GM19438 (cell line): ENCODE results near the gene ELSPBP1.
"Not testable (repeated sequence)": the region's sequence is repeated elsewhere in the genome, so short reads cannot be mapped to it uniquely, and the experiment has no call there.

Experiments
- ATAC-seq: cut with Tn5 transposase; IDR thresholded peaks from one replicate; pipeline ENCODE4 v1.9.1; 2021; ENCODE audit warnings: low read depth; ENCODE audit not compliant: unreplicated experiment

ELSPBP1 gene

GRCh38 chr19:48041877-48042580 lies 47.6 kb downstream of the ELSPBP1 start:
- no peak for ATAC-seq

- no peak for ATAC-seq
These were observed 49.3 kb downstream of the ELSPBP1 start, which contains the start of gene CABP5 for GRCh38 chr19:48043675-48044258. Gene CABP5, minus strand, starts transcription at chr19:48044079. Its CDS starts 157 bp downstream, at chr19:48043922.

- ATAC-seq: no peak
These were observed 50.1 kb downstream of the ELSPBP1 start for GRCh38 chr19:48044561-48044960.

DNA sequence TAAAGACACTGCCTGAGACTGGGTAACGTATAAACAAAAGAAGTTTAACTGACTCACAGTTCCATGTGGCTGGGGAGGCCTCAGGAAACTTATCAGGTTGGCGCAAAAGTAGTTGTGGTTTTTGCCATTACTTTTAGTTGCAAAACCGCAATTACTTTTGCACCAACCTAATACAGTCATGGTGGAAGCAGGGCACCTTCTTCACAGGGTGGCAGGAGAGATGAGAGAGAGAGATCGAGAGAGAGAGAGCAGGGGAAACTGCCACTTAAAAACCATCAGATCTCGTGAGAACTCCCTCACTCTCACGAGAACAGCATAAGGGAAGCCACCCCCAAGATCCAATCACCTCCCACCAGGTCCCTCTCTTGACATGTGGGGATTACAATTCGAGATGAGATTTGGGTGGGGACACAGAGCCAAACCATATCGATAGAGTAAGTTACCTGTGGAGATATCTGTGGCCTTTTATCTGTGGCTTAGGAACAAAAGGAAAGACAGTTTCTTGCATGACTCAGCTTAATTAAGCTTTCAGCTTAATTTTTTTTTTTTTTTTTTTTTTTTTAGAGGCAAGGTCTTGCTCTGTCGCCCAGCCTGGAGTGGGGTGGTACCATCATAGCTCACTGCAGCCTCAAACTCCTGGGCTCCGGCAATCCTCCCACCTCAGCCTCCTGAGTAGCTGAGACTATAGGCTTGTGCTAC lies 57.1 kb downstream of the ELSPBP1 start:
- ATAC-seq: no peak

DNA sequence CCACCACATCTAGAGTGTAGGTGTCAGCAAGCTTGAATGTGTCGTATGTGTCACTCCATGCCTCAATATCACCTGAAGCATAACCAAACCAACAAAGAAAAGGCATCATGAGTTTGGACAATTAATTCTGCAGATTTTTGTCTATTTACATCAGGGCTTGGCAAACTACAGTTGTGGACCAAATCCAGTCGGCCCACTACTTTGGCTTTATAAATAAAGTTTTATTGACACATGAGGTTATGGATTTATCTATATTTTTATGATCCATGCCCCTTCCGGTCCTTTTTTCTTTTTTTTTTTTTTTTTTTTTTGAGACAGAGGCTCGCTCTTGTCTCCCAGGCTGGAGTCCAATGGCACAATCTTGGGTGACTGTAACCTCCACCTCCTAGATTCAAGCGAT lies 58.6 kb downstream of the ELSPBP1 start:
- no peak for ATAC-seq

GRCh38 chr19:48053856-48054255 lies 59.4 kb downstream of the ELSPBP1 start:
- ATAC-seq: no peak

- ATAC-seq: no peak
These were observed 64.9 kb downstream of the ELSPBP1 start for GRCh38 chr19:48059331-48059730.

GRCh38 chr19:48060381-48060780 lies 65.9 kb downstream of the ELSPBP1 start:
- no peak for ATAC-seq

GRCh38 chr19:48061401-48062344 lies 67.2 kb downstream of the ELSPBP1 start:
- no peak for ATAC-seq

GRCh38 chr19:48064509-48064908 lies 70.1 kb downstream of the ELSPBP1 start:
- ATAC-seq: no peak

- no peak for ATAC-seq
These were observed 75.0 kb downstream of the ELSPBP1 start for GRCh38 chr19:48069435-48069834.

- not testable (repeated sequence) for ATAC-seq
These were observed 75.8 kb downstream of the ELSPBP1 start for GRCh38 chr19:48070177-48070769.
